ENCODE results near the gene TRIM24. TPM values are rescaled to one million over a fixed set of nuclear protein-coding genes. Genes with fewer than 3 reads are reported as not detected.

Gene TRIM24
- polyA plus RNA-seq, 1 of the 3 experiments (the other 2 are of a cell fraction): 5.3 TPM

DNA sequence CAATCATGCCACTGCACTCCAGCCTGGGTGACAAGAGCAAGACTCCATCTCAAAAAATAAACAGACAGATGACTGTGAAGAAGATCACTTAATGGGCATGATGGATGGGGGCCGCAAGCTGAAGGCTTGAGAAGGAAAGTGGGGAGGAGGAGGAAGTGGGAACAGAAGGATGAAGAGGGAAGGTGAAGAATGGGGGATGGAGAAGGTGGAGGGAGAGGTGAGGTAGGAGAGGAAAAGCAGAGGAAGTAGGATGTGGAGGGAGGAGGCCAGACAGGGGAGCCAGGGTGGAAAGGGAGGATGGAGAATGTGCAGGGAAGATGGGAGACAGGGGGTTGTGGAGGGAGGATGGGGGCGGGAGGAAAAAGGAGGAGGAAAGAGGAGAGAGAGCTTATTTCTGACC is 172.3 kb downstream of the TRIM24 start:
- Histone ChIP-seq H4K20me1 (ENCODE audit: insufficient read depth) (no peaks in the 10 kb centered on the region), H3K4me3 (ENCODE audit: low read depth in 2 of 2, low read length in 1 of 2) (no peak overlapping the region), H3F3A (replicated peaks; ENCODE audit: insufficient read depth) (no peaks in the 10 kb centered on the region), H2AFZ (ENCODE audit: low read depth) (no peak overlapping the region), H3K79me2 (ENCODE audit: insufficient read depth) (no peaks in the 10 kb centered on the region), H3K9ac (no peak overlapping the region), H3K9me3 (no peaks in the 10 kb centered on the region), H3K9me2 (no peaks in the 10 kb centered on the region), H3K4me1 (ENCODE audit: control insufficient read depth in 1 of 2, insufficient read depth in 2 of 2, low read depth in 1 of 2, low read length in 1 of 2) (no peaks in the 10 kb centered on the region), H3K27me3 (ENCODE audit: insufficient read depth) (no peaks in the 10 kb centered on the region), H3K36me3 (replicated peaks in 1 of 2; ENCODE audit: control insufficient read depth in 1 of 2, insufficient read depth in 2 of 2, low read length in 1 of 2) (no peaks in the 10 kb centered on the region), H3K27ac (ENCODE audit: low read depth in 2 of 2, low read length in 1 of 2) (no peak overlapping the region), H3K4me2 (no peak overlapping the region)
- ChIA-PET POLR2A (no interaction called here), CTCF (interaction anchor here (0.8 to 1.3 kb wide), 3 partner anchors 10 to 18 kb away, joined by 3 read pairs; no protein-coding TSS in a partner anchor)
- no peak for DNase-seq
- TF ChIP-seq MEF2A (IDR thresholded peaks at IDR 0.05; ENCODE audit: borderline replicate concordance, low read depth) (no peak), CHD2 (IDR thresholded peaks at IDR 0.05; ENCODE audit: low read length, partially characterized antibody) (no peak), NRF1 (IDR thresholded peaks at IDR 0.05; ENCODE audit: low read depth, low read length) (no peak), TAF1 (IDR thresholded peaks at IDR 0.05; ENCODE audit: borderline replicate concordance, low read depth, low read length) (no peak), YY1 (IDR thresholded peaks at IDR 0.05; ENCODE audit: low read depth) (no peak), FOXM1 (IDR thresholded peaks at IDR 0.05; ENCODE audit: low read depth) (no peak), JUND (IDR thresholded peaks at IDR 0.05) (no peak), PBX3 (IDR thresholded peaks at IDR 0.05) (no peak)
- 33% methylated on average over 2 of the region's 2 CpGs for WGBS (ENCODE audit: low lambda C conversion rate)

GRCh38 chr7:138632826-138633602 is 173.0 kb downstream of the TRIM24 start:
- Histone ChIP-seq H3K9ac (no peak overlapping the region), H3K9me2 (no peaks in the 10 kb centered on the region), H3K27me3 (ENCODE audit: insufficient read depth) (no peaks in the 10 kb centered on the region), H4K20me1 (ENCODE audit: insufficient read depth) (no peaks in the 10 kb centered on the region), H3K4me3 (ENCODE audit: low read depth in 2 of 2, low read length in 1 of 2) (no peak overlapping the region), H2AFZ (ENCODE audit: low read depth) (no peak overlapping the region), H3K9me3 (no peaks in the 10 kb centered on the region), H3F3A (replicated peaks; ENCODE audit: insufficient read depth) (no peaks in the 10 kb centered on the region), H3K4me2 (no peak overlapping the region), H3K4me1 (ENCODE audit: control insufficient read depth in 1 of 2, insufficient read depth in 2 of 2, low read depth in 1 of 2, low read length in 1 of 2) (no peaks in the 10 kb centered on the region), H3K36me3 (replicated peaks in 1 of 2; ENCODE audit: control insufficient read depth in 1 of 2, insufficient read depth in 2 of 2, low read length in 1 of 2) (no peaks in the 10 kb centered on the region), H3K79me2 (ENCODE audit: insufficient read depth) (no peaks in the 10 kb centered on the region), H3K27ac (ENCODE audit: low read depth in 2 of 2, low read length in 1 of 2) (no peak overlapping the region)
- TF ChIP-seq SMC3 (IDR thresholded peaks at IDR 0.05; ENCODE audit: low read depth, low read length) (no peak), MEF2A (IDR thresholded peaks at IDR 0.05; ENCODE audit: borderline replicate concordance, low read depth) (no peak), EP300 (IDR thresholded peaks at IDR 0.05; ENCODE audit: borderline replicate concordance in 1 of 2, low read depth in 1 of 2, low read length in 1 of 2) (no peak), TEAD4 (IDR thresholded peaks at IDR 0.05; ENCODE audit: borderline replicate concordance, insufficient read depth) (no peak), NFIC (IDR thresholded peaks at IDR 0.05; ENCODE audit: borderline replicate concordance) (no peak), GABPA (IDR thresholded peaks at IDR 0.05; ENCODE audit: low read depth) (no peak), FOSL2 (IDR thresholded peaks at IDR 0.05; ENCODE audit: borderline replicate concordance, low read depth) (no peak), TAF1 (IDR thresholded peaks at IDR 0.05; ENCODE audit: borderline replicate concordance, low read depth, low read length) (no peak), JUND (IDR thresholded peaks at IDR 0.05) (no peak), RFX5 (IDR thresholded peaks at IDR 0.05; ENCODE audit: low read length) (no peak), FOXM1 (IDR thresholded peaks at IDR 0.05; ENCODE audit: low read depth) (no peak), EZH2phosphoT487 (IDR thresholded peaks at IDR 0.05; ENCODE audit: borderline replicate concordance, low read depth) (no peak), TCF12 (IDR thresholded peaks at IDR 0.05) (no peak), RCOR1 (IDR thresholded peaks at IDR 0.05; ENCODE audit: low read length) (no peak), PBX3 (IDR thresholded peaks at IDR 0.05) (no peak), CHD2 (IDR thresholded peaks at IDR 0.05; ENCODE audit: low read length, partially characterized antibody) (no peak), YY1 (IDR thresholded peaks at IDR 0.05; ENCODE audit: low read depth) (no peak)
- TF ChIP-seq, protein P1, sequence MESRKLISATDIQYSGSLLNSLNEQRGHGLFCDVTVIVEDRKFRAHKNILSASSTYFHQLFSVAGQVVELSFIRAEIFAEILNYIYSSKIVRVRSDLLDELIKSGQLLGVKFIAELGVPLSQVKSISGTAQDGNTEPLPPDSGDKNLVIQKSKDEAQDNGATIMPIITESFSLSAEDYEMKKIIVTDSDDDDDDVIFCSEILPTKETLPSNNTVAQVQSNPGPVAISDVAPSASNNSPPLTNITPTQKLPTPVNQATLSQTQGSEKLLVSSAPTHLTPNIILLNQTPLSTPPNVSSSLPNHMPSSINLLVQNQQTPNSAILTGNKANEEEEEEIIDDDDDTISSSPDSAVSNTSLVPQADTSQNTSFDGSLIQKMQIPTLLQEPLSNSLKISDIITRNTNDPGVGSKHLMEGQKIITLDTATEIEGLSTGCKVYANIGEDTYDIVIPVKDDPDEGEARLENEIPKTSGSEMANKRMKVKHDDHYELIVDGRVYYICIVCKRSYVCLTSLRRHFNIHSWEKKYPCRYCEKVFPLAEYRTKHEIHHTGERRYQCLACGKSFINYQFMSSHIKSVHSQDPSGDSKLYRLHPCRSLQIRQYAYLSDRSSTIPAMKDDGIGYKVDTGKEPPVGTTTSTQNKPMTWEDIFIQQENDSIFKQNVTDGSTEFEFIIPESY (IDR thresholded peaks at IDR 0.05; ENCODE audit: borderline replicate concordance, low read depth): no peak
- TF ChIP-seq, protein P2, sequence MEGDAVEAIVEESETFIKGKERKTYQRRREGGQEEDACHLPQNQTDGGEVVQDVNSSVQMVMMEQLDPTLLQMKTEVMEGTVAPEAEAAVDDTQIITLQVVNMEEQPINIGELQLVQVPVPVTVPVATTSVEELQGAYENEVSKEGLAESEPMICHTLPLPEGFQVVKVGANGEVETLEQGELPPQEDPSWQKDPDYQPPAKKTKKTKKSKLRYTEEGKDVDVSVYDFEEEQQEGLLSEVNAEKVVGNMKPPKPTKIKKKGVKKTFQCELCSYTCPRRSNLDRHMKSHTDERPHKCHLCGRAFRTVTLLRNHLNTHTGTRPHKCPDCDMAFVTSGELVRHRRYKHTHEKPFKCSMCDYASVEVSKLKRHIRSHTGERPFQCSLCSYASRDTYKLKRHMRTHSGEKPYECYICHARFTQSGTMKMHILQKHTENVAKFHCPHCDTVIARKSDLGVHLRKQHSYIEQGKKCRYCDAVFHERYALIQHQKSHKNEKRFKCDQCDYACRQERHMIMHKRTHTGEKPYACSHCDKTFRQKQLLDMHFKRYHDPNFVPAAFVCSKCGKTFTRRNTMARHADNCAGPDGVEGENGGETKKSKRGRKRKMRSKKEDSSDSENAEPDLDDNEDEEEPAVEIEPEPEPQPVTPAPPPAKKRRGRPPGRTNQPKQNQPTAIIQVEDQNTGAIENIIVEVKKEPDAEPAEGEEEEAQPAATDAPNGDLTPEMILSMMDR (IDR thresholded peaks at IDR 0.05): no peak
- WGBS (ENCODE audit: low lambda C conversion rate): 21% methylated on average over 12 of the region's 12 CpGs
- CTCF ChIA-PET: interaction anchor here (0.8 to 1.3 kb wide), 3 partner anchors 9 to 19 kb away, joined by 3 read pairs; no protein-coding TSS in a partner anchor
- POLR2A ChIA-PET: no interaction called here
- DNase-seq: no peak

Data from SK-N-SH (cell line).